Left colon (tissue), 2 donors: ENCODE results near the gene ZNF217. TPM values are rescaled to one million over a fixed set of nuclear protein-coding genes. Genes with fewer than 3 reads are reported as not detected.
A peak's percentile ranks its signal among the peaks of the same experiment; 100 is the strongest.
"Not testable (repeated sequence)": the region's sequence is repeated elsewhere in the genome, so short reads cannot be mapped to it uniquely, and the experiment has no call there.

ENCODE experiments used
- ATAC-seq: fragments of 200-7000 bp; cut with Tn5 transposase; one replicate; pipeline ENCODE4 v1.9.1; 2020; ENCODE audit warnings: mild to moderate bottlenecking, moderate library complexity
- DNase-seq, 2 donors: peaks; one replicate each; pipeline ENCODE4 v3.0.0-alpha.2; 2020
- intact Hi-C, 2 donors: fragments of 100-400 bp; cut with DNase I in 1 of 2; cut with micrococcal nuclease in 1 of 2; formaldehyde crosslinking; loops; one replicate each; pipeline versions ENCODE4 v1.11.2 to v1.14.0; 2022; cut with DNase I, micrococcal nuclease
- total RNA-seq, 2 donors: library from RNA; stranded (reverse); fragmentation: NEBNext Ultra II Directional; extraction: Animal tissue kit (Norgen Biotek cat#: 25700); gene quantifications; one replicate each; pipeline ENCODE4 v1.2.1, GENCODE V29; 2021
- donor health status: DM: no; HTN: no; CAD: no.
- donor health status: DM: yes; HTN: yes; CAD: no.

ZNF217 gene
- total RNA-seq, 2 donors from 2014 or later: 58.2 to 70.0 TPM

DNA sequence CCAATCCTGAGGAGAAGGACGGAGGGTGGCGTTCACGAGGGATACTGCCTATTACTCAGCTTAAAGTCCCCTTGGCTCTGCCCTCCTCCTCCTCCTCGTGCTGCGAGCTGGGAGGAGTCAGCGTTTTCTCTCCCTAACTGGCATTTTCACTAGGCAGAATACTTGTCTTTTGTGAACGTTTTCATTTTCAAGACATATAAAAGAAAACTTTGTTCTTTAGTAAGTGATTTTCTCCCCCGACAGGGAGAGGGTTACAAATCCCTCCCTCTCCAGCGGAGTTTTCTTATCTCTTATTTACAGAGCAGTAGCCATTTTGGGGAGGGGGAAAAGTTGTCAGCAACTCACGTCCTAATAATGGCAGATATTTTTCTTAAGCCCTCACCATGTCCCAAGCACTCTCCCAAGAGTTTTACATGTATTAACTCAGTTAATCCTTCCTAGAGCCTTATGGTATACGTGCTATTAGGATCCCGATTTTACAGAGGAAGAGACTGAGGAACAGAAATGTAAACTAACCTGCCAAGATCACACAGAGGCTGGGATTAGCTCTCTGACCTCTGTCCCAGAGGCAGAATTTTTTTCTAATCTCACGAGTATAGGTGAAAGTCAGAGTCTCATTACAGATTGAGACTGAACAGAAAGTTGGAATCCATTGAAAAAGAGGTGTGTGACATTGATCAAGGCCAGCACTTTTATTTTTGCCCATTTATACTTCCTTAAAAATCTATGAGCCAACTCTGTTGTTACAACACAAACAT lies 30.0 kb upstream of the ZNF217 start:
- peak; percentile 81 for ATAC-seq
- peak; percentile 73 to 80 for DNase-seq
- intact Hi-C loops: no loop called here

DNA sequence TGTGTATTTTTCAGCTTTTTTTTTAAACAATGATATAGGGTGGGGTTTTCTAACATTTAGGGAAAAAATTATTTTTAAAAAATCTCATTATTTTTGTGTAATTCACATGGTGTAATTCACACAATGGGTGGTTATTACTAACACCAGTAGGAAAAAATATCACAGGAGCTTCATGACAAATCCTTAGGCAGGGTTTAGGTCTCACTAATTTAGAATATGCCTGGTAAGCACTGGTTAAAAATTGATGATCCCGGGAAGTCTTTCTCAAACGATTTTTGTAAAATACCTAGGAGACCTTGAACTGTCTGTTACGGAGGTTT lies 29.5 kb upstream of the ZNF217 start:
- no peak for ATAC-seq

GRCh38 chr20:53622247-53623133 lies 28.9 kb upstream of the ZNF217 start:
- intact Hi-C loops: no loop called here
- DNase-seq: no peak
- ATAC-seq: peak; percentile 3

More for the DNA sequence above, 29.5 kb upstream of the ZNF217 start:
- intact Hi-C loops: no loop called here
- no peak for DNase-seq

DNA sequence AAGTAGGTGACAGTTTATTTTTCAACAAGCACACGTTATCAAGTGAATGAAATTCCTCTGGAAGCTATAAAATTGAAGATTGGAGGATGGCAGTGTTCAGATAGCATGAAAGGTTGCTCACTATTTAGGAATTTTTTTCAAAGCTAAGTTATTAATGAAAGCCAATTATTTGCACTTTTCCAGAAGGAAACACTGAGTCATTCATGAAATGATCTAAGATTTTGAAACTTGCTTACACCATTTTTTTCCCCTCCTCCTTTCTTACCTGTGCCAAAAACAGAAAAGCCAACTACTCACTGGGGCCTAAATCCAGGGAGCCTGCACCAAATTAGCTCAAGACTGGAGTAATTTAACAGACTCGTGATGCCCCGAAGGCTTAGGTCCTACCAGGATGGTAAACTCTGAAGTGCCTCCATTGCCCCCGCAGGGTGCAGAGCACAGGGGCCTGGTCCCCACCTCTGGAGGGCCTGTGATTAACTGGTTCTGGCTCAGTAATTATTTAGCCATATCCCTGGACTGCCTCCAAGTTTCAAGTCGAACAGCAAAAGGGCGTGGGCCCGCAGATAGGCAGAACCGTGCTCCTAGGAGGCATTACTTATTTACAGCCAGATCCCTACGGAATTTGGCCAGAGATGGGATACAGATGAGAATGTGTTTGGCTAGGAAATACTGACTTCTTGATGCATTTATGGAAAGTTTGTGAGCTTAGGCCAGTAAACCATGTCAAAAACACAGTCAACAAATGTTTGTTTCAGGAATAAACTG lies 28.0 kb upstream of the ZNF217 start:
- DNase-seq (peak; percentile 42 to 43), ATAC-seq (peak; percentile 69)
- intact Hi-C loops: no loop called here

DNA sequence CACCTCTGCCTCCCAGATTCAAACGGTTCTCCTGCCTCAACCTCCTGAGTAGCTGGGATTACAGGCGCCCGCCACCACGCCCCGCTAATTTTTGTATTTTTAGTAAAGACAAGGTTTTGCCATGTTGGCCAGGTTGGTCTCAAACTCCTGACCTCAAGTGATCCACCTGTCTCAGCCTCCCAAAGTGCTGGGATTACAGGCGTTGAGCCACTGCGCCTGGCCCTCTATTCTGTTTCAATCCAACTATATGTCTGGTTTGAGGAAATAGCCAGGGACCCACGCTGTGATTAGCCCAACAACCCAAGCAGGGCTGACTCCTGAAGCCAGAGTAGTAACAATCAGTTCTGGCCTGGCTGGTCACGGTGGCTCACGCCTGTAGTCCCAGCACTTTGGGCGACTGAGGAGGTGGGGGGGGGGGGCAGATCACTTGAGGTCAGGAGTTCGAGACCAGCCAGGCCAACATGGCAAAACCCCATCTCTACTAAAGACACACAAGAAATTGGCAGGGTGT lies 24.9 kb upstream of the ZNF217 start:
- peak in 1 of 2 donors; percentile 18 for DNase-seq
- intact Hi-C loops: not testable (repeated sequence)

GRCh38 chr20:53617791-53618489 lies 24.3 kb upstream of the ZNF217 start:
- intact Hi-C loops: no loop called here
- DNase-seq (peak in 1 of 2 donors; percentile 19), ATAC-seq (no peak)

More for the DNA sequence above, 24.9 kb upstream of the ZNF217 start:
- not testable (repeated sequence) for ATAC-seq

DNA sequence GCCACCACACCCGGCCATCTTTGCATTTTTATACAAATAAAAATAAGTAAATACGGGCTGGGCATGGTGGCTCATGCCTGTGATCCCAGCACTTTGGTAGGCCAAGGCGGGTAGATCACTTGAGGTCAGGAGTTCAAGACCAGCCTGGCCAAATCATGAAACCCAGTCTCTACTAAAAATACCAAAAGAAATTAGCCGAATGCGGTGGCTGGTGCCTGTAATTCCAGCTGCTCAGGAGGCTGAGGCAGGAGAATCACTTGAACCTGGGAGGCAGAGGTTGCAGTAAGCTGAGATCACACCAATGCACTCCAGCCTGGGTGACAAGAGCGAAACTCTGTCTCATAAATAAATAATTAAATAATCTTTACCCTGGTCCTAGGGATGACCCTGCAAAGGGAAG lies 22.9 kb upstream of the ZNF217 start:
- ATAC-seq, intact Hi-C loops: not testable (repeated sequence)
- peak in 1 of 2 donors; percentile 16 for DNase-seq

DNA sequence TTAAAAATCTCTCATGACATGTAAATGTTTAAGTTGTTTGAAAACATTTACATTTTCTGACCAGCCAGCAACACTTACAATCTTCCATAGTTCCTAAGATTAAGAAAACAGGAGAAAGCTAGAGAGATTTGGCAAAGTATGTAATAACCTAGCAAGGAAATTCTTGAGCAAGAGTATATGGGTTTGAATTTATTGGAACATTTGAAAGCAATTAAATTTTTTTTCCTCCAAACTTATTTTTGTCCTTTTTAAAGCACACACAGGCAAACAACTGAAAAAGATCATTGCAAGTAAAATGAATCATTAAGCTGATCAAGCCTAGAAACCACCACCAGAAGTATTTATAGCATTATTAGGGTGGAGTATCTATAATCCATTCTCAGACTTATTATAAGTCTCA lies 20.1 kb upstream of the ZNF217 start:
- DNase-seq: no peak
- ATAC-seq: no peak
- intact Hi-C loops: no loop called here

DNA sequence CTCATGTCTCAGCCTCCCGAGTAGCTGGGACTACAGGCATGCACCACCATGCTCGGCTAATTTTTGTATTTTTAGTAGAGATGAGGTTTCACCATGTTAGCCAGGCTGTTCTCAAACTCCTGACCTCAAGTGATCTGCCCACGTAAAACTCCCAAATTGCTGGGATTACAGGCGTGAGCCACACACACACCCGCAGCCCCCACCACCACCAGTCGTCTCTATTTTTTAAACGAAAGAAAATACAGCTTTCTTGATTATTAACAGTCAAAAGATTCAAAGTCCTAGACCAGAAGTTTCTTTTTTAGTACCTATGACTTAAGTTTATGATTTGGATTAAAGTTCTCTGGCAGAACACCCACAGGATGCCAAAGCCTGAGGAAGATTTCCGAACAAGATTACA lies 18.6 kb upstream of the ZNF217 start:
- intact Hi-C loops, ATAC-seq, DNase-seq: not testable (repeated sequence)

DNA sequence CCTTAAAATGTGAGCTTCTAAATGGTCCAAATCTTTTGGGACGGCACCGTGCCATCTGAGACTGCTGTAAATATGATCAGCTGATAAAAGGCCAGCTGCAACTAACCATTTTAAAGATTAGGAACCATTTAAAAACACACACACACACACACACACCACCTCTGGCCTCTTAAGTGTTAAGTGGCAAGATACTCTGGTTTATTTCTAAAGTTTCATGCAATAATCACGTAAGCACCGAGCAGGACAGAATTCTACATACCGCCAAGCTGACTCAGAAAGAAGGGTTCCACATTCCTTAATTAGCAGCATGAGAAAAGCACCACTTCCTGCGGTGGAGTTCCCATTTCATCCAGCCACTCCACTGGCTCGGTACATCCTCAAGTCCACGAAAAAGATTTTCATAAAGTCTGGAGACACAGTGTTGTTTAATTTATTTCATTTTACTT lies 17.8 kb upstream of the ZNF217 start:
- intact Hi-C loops: no loop called here
- ATAC-seq (no peak), DNase-seq (peak in 1 of 2 donors; percentile 27)

DNA sequence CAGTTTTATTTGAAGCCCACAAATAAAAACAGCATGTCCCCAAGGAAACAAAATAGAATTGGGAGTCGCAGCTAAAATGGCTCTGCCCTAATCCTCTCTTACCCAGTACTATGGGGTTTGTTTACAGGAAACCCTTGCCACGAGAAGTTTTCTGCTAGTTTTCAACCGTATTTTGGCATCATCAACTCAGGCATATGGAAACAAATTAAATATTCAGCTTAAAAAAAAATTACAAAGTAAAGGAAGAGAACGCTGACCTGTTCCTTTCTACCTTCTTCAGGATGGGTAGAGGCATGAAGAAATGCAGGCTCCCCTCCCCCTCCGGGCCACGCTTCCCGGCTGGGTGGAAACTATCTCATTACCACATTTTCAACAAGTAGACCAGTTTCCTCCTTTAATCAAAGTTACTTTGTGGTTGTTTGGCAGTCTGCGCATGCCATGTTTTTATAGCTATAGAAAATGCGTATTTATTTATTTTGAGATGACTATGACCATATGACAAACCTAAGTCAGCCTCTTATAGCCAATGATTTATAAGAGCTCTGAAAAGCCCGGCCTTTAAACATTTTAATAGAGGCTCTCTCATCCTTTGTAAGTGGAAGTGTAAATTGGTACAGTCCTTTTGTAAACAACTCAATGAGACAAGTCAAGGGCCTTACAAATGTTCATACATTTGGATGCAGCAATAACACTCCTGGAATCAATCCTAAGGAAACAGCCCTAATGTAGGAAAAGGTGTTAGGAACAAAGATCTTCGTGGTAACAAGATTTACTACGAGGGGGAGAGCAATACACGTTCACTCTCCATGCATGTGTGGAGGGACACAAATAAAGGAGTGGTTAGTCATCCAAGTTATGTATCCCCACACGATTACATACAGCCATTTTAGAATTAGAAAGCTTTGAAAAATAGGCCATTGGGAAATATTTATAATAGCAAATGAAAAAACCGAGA lies 16.1 kb upstream of the ZNF217 start:
- ATAC-seq (peak; percentile 66), DNase-seq (peak; percentile 61 to 76)
- intact Hi-C loops: no loop called here

DNA sequence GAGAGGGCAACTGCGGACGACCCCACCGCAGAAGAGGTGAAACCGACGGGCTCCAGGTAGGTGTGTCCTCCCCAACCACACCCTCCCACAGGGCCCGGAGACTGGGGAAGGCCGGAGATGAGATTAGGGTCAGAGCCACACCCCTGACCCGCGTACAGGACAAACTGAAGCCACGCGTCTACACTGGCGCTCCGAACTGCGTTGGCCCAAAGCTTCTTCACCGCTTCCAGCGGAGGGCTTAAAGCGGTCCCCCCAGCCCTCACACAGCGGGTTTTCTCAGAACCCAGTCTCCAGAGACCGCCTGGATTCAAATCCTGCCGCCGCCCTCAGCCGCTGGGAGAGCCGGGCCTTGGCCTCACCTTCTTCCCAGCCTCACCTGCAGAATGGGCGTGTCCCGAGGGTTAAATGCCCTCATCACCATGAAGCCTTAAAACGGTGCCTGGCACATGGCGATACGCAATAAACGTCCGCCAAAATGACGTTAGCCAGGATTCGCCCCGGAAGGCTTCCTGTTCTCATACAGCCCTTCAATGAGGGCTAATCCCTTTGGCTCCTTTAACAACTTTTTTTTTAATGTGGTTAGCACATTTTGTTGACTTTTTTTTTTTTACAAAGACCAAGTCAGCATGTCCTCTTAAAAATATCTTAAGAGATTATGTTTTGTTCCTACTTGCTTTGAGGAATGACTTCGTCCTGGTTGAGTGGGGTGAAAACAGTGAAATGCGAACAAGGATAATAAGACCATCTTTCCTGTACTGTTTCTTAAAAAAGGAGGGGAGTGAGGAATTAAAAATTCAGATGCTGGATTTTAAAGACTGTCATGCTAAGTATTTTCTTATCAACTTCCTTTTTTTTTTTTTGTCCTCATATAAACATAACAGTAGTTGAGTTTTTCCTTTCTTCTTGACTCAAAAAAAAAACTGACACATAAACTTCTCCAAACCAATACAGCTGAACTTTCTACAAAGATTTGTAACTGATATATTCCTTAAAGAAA lies 15.1 kb upstream of the ZNF217 start:
- intact Hi-C loops: no loop called here
- peak; percentile 53 for ATAC-seq
- peak; percentile 54 to 56 for DNase-seq

DNA sequence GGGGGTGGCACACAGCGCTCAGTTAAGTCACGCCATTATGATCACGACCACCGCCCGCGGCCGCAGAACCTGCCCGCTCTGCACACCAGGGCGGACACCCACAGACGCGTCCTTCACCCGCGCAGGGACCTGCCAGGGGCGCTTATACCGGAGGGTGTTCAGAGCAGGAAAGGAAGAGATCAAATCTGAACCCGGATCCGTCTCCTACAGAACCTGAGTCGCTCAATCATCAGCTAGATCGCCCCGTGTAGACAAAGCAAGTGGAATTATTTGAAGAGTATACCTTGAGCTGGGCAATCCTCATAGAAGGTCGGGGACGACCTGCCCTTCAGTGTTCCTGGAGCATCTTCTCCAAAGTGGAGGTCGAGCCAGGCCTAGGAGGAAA lies 14.4 kb upstream of the ZNF217 start:
- no peak for ATAC-seq
- peak in 1 of 2 donors; percentile 24 for DNase-seq
- intact Hi-C loops: no loop called here

DNA sequence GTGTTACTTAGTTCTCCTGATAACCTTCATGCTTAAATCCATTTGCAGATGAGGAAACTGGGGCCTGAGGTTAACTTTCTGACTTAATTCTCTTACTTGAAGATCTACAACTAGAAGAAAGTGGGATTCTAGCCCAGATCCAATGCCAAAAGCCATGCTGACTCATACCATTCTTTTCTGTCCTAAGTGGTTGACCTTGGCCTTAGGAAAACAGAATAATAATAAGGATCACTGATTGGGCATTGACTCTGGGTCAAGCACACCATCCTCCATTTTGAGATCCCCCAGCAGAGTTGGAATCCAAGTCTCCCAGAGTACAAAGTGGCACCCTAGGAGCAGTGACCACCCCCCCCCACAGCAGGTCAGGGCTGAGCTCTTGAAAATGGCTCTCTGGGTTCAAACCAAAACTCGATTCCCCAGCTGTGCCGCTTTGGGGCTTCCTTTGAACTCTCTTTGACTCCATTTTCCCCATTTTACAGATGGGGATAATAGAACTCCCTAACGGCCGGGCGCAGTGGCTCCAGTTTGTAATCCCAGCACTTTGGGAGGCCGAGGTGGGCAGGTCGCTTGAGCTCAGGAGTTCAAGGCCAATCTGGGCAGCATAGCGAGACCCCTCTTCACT lies 12.8 kb upstream of the ZNF217 start:
- ATAC-seq (no peak), DNase-seq (peak in 1 of 2 donors; percentile 14)
- intact Hi-C loops: no loop called here

DNA sequence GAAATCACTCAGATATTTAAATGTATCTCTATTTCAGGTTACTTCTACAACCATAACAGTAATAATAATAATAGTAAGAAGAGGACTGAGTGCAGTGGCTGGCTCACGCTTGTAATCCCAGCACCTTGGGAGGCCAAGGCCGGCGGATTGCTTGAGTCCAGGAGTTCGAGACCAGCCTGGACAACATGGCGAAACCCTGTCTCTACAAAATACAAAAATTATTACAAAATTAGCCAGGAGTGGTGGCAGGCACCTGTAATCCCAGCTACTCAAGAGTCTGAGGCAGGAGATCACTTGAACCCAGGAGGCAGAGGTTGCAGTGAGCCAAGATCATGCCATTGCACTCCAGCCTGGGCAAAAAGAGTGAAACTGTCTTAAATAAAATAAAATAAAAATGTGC lies 11.8 kb upstream of the ZNF217 start:
- peak in 1 of 2 donors; percentile 7 for DNase-seq
- ATAC-seq, intact Hi-C loops: not testable (repeated sequence)

DNA sequence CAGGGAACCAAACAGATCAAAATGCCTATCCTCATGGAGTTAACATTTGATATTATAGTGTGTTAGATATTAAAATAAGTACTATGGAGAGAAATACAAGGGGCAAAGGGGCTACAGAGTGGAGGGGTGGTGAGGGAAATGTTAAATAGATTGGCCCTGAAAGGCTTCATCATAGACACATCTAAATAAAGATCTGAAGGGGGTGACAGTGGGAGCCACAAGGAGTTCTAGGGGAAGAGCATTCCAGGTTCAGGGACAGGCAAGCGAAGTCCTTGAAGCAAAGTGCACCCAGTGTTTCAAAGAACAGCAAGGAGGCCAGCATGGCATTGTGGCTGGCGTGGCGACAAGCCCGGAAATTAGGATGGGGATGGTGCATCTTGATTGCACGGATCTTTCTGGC lies 11.2 kb upstream of the ZNF217 start:
- ATAC-seq, DNase-seq, intact Hi-C loops: not testable (repeated sequence)
